Body of pancreas (tissue), 4 donors: ENCODE data around the gene ZSCAN5B. TPM values are rescaled to one million over a fixed set of nuclear protein-coding genes. Genes with fewer than 3 reads are reported as not detected.
"Not testable (repeated sequence)": the region's sequence is repeated elsewhere in the genome, so short reads cannot be mapped to it uniquely, and the experiment has no call there.

Experiments used
- ATAC-seq: fragments of 150-250 bp; one replicate; pipeline ENCODE4 v1.9.1; 2016
- DNase-seq, 4 donors: peaks; one replicate each; pipeline ENCODE4 v3.0.0-alpha.2; 2019
- H3K27ac ChIP-seq, 4 donors: fragments of 200-600 bp; sonication (generic); 1 replicate in 3 of 4; 2 replicates in 1 of 4; pipeline versions ENCODE4 v1.5.1 to v1.6.1; 2016 to 2019; ENCODE audit warnings: mild to moderate bottlenecking in 1 of 4, mixed read lengths in 1 of 4, moderate library complexity in 1 of 4
- H3K27me3 ChIP-seq, 2 donors: fragments of 200-600 bp; sonication (generic); one replicate each; pipeline ENCODE4 v1.6.0; 2016; ENCODE audit warnings: mild to moderate bottlenecking in 1 of 2
- H3K36me3 ChIP-seq, 2 donors: fragments of 200-600 bp; sonication (generic); replicated peaks in 1 of 2; 2 replicates each; pipeline ENCODE4 v1.5.1; 2016; ENCODE audit warnings: low read depth in 2 of 2; ENCODE audit not compliant: insufficient read depth in 1 of 2
- H3K4me1 ChIP-seq: fragments of 200-600 bp; sonication (generic); one replicate; pipeline ENCODE4 v1.6.0; 2016
- H3K4me3 ChIP-seq, 2 donors: fragments of 200-600 bp; sonication (generic); 1 replicate in 1 of 2; 2 replicates in 1 of 2; pipeline ENCODE4 v1.5.1; 2016 to 2019
- H3K9me3 ChIP-seq, 3 donors: fragments of 200-600 bp; sonication (generic); 1 replicate in 2 of 3; 2 replicates in 1 of 3; pipeline ENCODE4 v1.5.1; 2016
- CTCF ChIP-seq, 7 experiments: fragments of 450-650 bp in 4 of 7; fragments of 200-600 bp in 3 of 7; sonication (generic) in 3 of 7; IDR thresholded peaks; one replicate each; pipeline ENCODE4 v1.5.1; 2016 to 2019; ENCODE audit warnings: antibody characterized with exemption in 7 of 7
- POLR2A ChIP-seq, 3 donors: fragments of 450-650 bp; IDR thresholded peaks; one replicate each; pipeline ENCODE4 v1.6.1; 2016; ENCODE audit warnings: antibody characterized with exemption in 3 of 3, mild to moderate bottlenecking in 2 of 3
- WGBS, 2 donors: methylation state at CpG; one replicate each; pipeline ENCODE4 v1.1.5; 2017; 5-methylcytosine and 5-hydroxymethylcytosine counted together
- intact Hi-C: fragments of 100-400 bp; cut with DNase I; formaldehyde crosslinking; loops from one replicate; pipeline ENCODE4 v1.15.1; 2023
- total RNA-seq, 2 donors: library from RNA; depleted of rRNA; stranded (reverse); fragments of >200 nt; gene quantifications; one replicate each; pipeline ENCODE4 v1.1.0, GENCODE V29; 2016

ZSCAN5B gene
- total RNA-seq, 2 donors from 2014 or later = not detected

- H3K36me3 ChIP-seq = no peaks in the 10 kb centered on the region
- intact Hi-C loops = no loop called here
- no peak overlapping the region for H3K27ac ChIP-seq
- no peaks in the 10 kb centered on the region for H3K27me3 ChIP-seq
- H3K4me1 ChIP-seq = peaks cover under 1% of the 10 kb centered on the region
- TF ChIP-seq CTCF (IDR thresholded peaks at IDR 0.05) (no peak), POLR2A (IDR thresholded peaks at IDR 0.05) (no peak)
- no peaks in the 10 kb centered on the region for H3K9me3 ChIP-seq
- no peak overlapping the region for H3K4me3 ChIP-seq
- DNase-seq = no peak
- WGBS, 2 donors = 65 to 75% methylated on average over 18 of the region's 18 CpGs
- ATAC-seq = no peak
Measured at GRCh38 chr19:56176881-56177280, 20.7 kb downstream of the ZSCAN5B start.

GRCh38 chr19:56176310-56176709 lies 21.3 kb downstream of the ZSCAN5B start:
- intact Hi-C loops = not testable (repeated sequence)

GRCh38 chr19:56175861-56176307 lies 21.7 kb downstream of the ZSCAN5B start, which contains the start of gene GALP:
Gene GALP, plus strand, starts transcription at chr19:56176008. Its CDS starts 1,101 bp downstream, at chr19:56177109.
- H3K27ac ChIP-seq, ATAC-seq, intact Hi-C loops, H3K4me3 ChIP-seq, H3K27me3 ChIP-seq, H3K9me3 ChIP-seq, DNase-seq, H3K4me1 ChIP-seq, H3K36me3 ChIP-seq: not testable (repeated sequence)
- WGBS, 2 donors = 18 to 49% methylated on average over 7 to 14 of the region's 15 CpGs

More at GRCh38 chr19:56176310-56176709, 21.3 kb downstream of the ZSCAN5B start:
- H3K9me3 ChIP-seq, ATAC-seq, H3K4me3 ChIP-seq, H3K27ac ChIP-seq, H3K4me1 ChIP-seq, H3K36me3 ChIP-seq, DNase-seq, H3K27me3 ChIP-seq: not testable (repeated sequence)
- 0 to 52% methylated on average over 1 to 11 of the region's 11 CpGs for WGBS, 2 donors

GRCh38 chr19:56174550-56174949 lies 23.0 kb downstream of the ZSCAN5B start:
- ATAC-seq = no peak
- Histone ChIP-seq H3K27ac (no peak overlapping the region), H3K27me3 (no peaks in the 10 kb centered on the region), H3K36me3 (no peaks in the 10 kb centered on the region), H3K4me1 (peaks cover 14% of the 10 kb centered on the region), H3K9me3 (no peaks in the 10 kb centered on the region), H3K4me3 (no peak overlapping the region)
- no peak for TF ChIP-seq CTCF (IDR thresholded peaks at IDR 0.05)
- TF ChIP-seq POLR2A (IDR thresholded peaks at IDR 0.05) = no peak
- intact Hi-C loops = no loop called here
- DNase-seq = no peak
- 36 to 38% methylated on average over 11 of the region's 11 CpGs for WGBS, 2 donors

- no peak for ATAC-seq
- Histone ChIP-seq H3K9me3 (no peaks in the 10 kb centered on the region), H3K27ac (no peak overlapping the region), H3K4me1 (peaks cover 14% of the 10 kb centered on the region), H3K4me3 (no peak overlapping the region), H3K27me3 (no peaks in the 10 kb centered on the region), H3K36me3 (no peaks in the 10 kb centered on the region)
- DNase-seq = no peak
- WGBS, 2 donors = 21 to 34% methylated on average over 9 of the region's 9 CpGs
- intact Hi-C loops = no loop called here
- no peak for TF ChIP-seq CTCF (IDR thresholded peaks at IDR 0.05)
- TF ChIP-seq POLR2A (IDR thresholded peaks at IDR 0.05) = no peak
Measured at GRCh38 chr19:56174086-56174485, 23.5 kb downstream of the ZSCAN5B start.

GRCh38 chr19:56170261-56170660 lies 27.3 kb downstream of the ZSCAN5B start:
- no peaks in the 10 kb centered on the region for H3K27me3 ChIP-seq
- H3K9me3 ChIP-seq = no peaks in the 10 kb centered on the region
- peak overlapping the region in 2 of 4 donors; percentile 14 for H3K27ac ChIP-seq
- H3K4me1 ChIP-seq = peaks cover 14% of the 10 kb centered on the region
- peak; percentile 77 for ATAC-seq
- H3K36me3 ChIP-seq = no peaks in the 10 kb centered on the region
- intact Hi-C loops = no loop called here
- peak; percentile 60 to 86 (median 70) for DNase-seq
- 43 to 54% methylated on average over 14 of the region's 14 CpGs for WGBS, 2 donors
- no peak overlapping the region for H3K4me3 ChIP-seq
- TF ChIP-seq CTCF (IDR thresholded peaks at IDR 0.05) (no peak), POLR2A (IDR thresholded peaks at IDR 0.05) (no peak)
